Heart left ventricle (tissue), 16 donors: ENCODE results near the gene SMAD7. TPM values are rescaled to one million over a fixed set of nuclear protein-coding genes. Genes with fewer than 3 reads are reported as not detected.

Source experiments
- ATAC-seq, 4 donors: fragments of 200-7000 bp; cut with Tn5 transposase; one replicate each; pipeline ENCODE4 v1.9.1; 2020 to 2022; ENCODE audit warnings: moderate library complexity in 4 of 4, mild to moderate bottlenecking in 3 of 4, moderate number of reproducible peaks in 1 of 4
- DNase-seq, 5 donors: peaks; one replicate each; pipeline ENCODE4 v3.0.0-alpha.2; 2020
- H3K27ac ChIP-seq, 12 donors: fragments of 200-600 bp; sonication (generic) in 4 of 12; one replicate each; pipeline versions ENCODE4 v1.5.0 to v1.8.0; 2016 to 2022; ENCODE audit warnings: mild to moderate bottlenecking in 2 of 12
- H3K27me3 ChIP-seq, 9 donors: fragments of 200-600 bp; sonication (generic) in 2 of 9; one replicate each; pipeline versions ENCODE4 v1.5.1 to v1.8.0; 2016 to 2022; ENCODE audit warnings: mild to moderate bottlenecking in 3 of 9
- H3K36me3 ChIP-seq, 9 donors: fragments of 200-600 bp; sonication (generic) in 2 of 9; one replicate each; pipeline versions ENCODE4 v1.5.0 to v1.8.0; 2018 to 2022; ENCODE audit warnings: mild to moderate bottlenecking in 2 of 9
- H3K4me1 ChIP-seq, 12 donors: fragments of 200-600 bp; sonication (generic) in 4 of 12; one replicate each; pipeline versions ENCODE4 v1.5.0 to v1.8.0; 2016 to 2022; ENCODE audit warnings: mild to moderate bottlenecking in 3 of 12
- H3K4me3 ChIP-seq, 12 donors: fragments of 200-600 bp; sonication (generic) in 4 of 12; one replicate each; pipeline versions ENCODE4 v1.5.0 to v1.8.0; 2017 to 2022; ENCODE audit warnings: mild to moderate bottlenecking in 9 of 12, moderate library complexity in 4 of 12
- H3K9me3 ChIP-seq, 12 donors: fragments of 200-600 bp; sonication (generic) in 4 of 12; one replicate each; pipeline versions ENCODE4 v1.5.0 to v1.8.0; 2016 to 2022; ENCODE audit warnings: mild to moderate bottlenecking in 1 of 12
- POLR2A ChIP-seq, 2 donors: fragments of 450-650 bp; IDR thresholded peaks; one replicate each; pipeline ENCODE4 v1.6.1; 2017; ENCODE audit warnings: antibody characterized with exemption in 2 of 2, mild to moderate bottlenecking in 2 of 2, moderate library complexity in 2 of 2
- WGBS, 4 donors: extraction: QIAGEN DNeasy Blood & Tissue Kit in 2 of 4; methylation state at CpG; one replicate each; pipeline versions ENCODE4 v1.1.5 to v1.1.7; 2013 to 2018; 5-methylcytosine and 5-hydroxymethylcytosine counted together
- intact Hi-C, 10 donors: fragments of 100-400 bp; cut with DNase I; formaldehyde crosslinking; loops; one replicate each; pipeline versions ENCODE4 v1.11.1 to v1.14.2; 2022
- polyA plus RNA-seq, 2 donors: library from polyadenylated mRNA; stranded (reverse); fragments of 200-250 nt; gene quantifications; one replicate each; pipeline ENCODE4 v1.2.3, GENCODE V29; 2013
- total RNA-seq, 9 donors: library from RNA; depleted of rRNA in 2 of 9; stranded (reverse); fragments of >200 nt in 2 of 9; fragmentation: NEBNext Ultra II Directional in 3 of 9; extraction: Animal tissue kit (Norgen Biotek cat#: 25700) in 3 of 9; gene quantifications; one replicate each; pipeline versions ENCODE4 v1.1.0 to v1.2.4, GENCODE V29; 2016 to 2023
- TF ChIP-seq, protein P1 (sequence below), 12 donors: fragments of 200-600 bp; sonication (generic) in 4 of 12; IDR thresholded peaks; one replicate each; pipeline versions ENCODE4 v1.5.0 to v1.8.0; 2018 to 2022; ENCODE audit warnings: antibody characterized with exemption in 12 of 12, mild to moderate bottlenecking in 5 of 12
- donor health status: ischemic (EF 13 %, LVEDD 7.1; RV severe dilation, severe dysfunction).
- donor health status: healthy with polysubstance abuse.
- donor health status: DM: no; HTN: yes; CAD: no.
- donor health status: DM: no; HTN: no; CAD: no.
- donor health status: ischemic (EF 25% LVEDD 6.9; RV normal size, moderate dysfunction).
- donor health status: ischemic (EF 25% LVEDD 5.7; RV mildly dilated, moderate dysfunction).
- donor health status: healthy.
- donor health status: DM: yes; HTN: yes; CAD: no.
- donor health status: ischemic (EF 35%, LVEDD 5.7; RV mildly dilated, moderate dysfunction).
- donor health status: nonischemic (EF 11% LVEDD 7.7; RV severe dilation, severe dysfunction).
- donor health status: DM: yes; HTN: yes; CAD: no.
- donor health status: PGD.
- donor health status: ischemic (EF 29% LVEDD 5.4; RV normal size, mild dysfunction).
- donor health status: nonischemic (EF 23%, LVEDD 6.1; RV moderate dilation, normal function).

SMAD7 gene
- total and polyA plus RNA-seq, 11 donors: 9.1 to 32.0 (median 19.9) TPM

DNA sequence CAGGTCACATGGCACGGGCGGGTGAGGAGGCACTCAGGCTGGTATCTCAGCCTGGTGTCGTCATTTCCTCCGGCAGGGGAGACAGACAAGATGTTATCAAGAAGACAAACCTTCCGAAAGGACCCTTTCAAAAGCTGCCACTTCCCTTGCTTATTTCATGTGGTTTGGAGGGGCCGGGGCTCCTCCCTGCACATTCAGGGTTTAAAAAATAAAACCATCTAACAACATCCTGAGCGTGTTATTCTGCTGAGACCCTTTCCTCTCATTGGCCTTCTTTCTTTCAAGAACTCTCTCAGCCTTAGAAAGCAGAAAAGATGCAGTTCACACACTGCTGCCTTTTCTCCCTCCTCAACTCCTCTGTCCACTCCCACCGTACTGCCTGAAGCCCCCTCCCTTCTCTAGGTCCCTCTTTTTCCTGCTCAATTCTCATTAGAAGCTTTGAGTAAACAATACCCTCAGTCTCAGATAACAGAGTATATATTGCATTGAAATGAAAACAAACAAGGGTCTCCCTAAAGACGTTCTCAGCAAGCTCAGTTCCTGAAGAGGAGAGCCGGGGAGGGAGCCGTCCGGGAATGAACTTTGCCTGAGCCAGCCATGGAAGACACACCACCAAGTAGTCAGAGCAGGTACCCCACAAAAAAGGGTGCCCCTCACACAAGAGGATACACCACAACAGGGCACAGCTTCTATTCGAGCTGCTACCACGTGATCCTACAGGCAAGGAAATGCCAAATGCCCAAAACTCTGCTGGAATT is 9.7 kb downstream of the SMAD7 start:
- WGBS, 4 donors: 49 to 57% (median 53%) methylated on average over 14 of the region's 14 CpGs
- peak overlapping the region in 11 of 12 donors; percentile 22 to 100 (median 75) for H3K27ac ChIP-seq
- H3K27me3 ChIP-seq: no peaks in the 10 kb centered on the region
- TF ChIP-seq POLR2A (IDR thresholded peaks at IDR 0.05): no peak
- TF ChIP-seq, protein P1, sequence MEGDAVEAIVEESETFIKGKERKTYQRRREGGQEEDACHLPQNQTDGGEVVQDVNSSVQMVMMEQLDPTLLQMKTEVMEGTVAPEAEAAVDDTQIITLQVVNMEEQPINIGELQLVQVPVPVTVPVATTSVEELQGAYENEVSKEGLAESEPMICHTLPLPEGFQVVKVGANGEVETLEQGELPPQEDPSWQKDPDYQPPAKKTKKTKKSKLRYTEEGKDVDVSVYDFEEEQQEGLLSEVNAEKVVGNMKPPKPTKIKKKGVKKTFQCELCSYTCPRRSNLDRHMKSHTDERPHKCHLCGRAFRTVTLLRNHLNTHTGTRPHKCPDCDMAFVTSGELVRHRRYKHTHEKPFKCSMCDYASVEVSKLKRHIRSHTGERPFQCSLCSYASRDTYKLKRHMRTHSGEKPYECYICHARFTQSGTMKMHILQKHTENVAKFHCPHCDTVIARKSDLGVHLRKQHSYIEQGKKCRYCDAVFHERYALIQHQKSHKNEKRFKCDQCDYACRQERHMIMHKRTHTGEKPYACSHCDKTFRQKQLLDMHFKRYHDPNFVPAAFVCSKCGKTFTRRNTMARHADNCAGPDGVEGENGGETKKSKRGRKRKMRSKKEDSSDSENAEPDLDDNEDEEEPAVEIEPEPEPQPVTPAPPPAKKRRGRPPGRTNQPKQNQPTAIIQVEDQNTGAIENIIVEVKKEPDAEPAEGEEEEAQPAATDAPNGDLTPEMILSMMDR (IDR thresholded peaks at IDR 0.05): no peak
- peaks cover 0 to 62% (median 22%) of the 10 kb centered on the region in 9 donors for H3K36me3 ChIP-seq
- H3K4me1 ChIP-seq: peaks cover 19 to 98% (median 93%) of the 10 kb centered on the region in 12 donors
- H3K9me3 ChIP-seq: no peaks in the 10 kb centered on the region
- intact Hi-C loops: loop anchor here in 3 of 10 donors (5.0 to 10.0 kb wide), 3 partner anchors 159 to 266 kb away; no protein-coding TSS in a partner anchor
- DNase-seq (no peak), ATAC-seq (peak in 1 of 4 donors; percentile 5)
- peak overlapping the region in 5 of 12 donors; percentile 25 to 96 (median 91) for H3K4me3 ChIP-seq

DNA sequence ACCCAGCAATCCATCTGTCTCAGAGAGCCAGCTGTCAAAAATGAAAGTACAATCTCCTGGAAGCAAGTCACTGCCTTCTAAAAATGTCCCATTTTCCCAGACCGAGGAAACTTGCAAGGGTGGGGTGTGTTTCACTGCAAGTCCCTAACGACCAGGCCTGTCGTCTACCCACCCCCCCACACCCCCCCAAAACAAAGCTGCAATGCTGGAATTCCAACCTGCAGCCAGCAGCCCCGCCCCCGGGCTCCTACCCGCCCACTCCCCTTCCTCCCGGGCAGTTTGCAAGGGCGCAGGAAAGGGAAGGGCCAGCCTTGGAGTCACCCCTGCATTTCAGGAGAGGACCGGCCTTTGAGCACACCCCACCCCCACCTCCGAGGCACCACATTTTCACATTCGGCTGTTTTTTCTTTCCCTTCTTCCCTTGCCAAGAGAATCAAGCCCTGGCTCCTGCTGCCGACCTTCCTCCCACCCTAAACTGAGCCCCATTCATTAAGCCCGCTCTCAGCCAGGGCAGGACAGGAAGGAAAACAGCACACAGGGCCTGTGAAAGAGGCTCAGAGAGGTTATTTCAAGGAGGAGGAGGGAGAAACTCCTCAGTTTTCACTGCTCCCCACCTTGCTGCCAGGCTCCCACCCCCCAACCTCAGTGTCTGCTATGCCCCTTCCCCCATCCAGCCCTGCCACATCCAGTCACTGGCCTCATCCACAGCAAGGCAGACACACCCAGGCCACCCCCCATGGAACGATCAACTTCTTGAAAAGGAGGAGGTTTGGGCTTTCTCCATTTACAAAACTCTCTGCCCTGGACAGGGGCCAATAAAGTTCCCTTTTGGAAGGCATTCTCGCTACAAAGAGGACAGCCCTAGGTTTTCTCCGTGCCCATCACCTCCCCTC is 11.3 kb downstream of the SMAD7 start:
- peak overlapping the region in 10 of 12 donors; percentile 18 to 96 (median 34) for H3K4me3 ChIP-seq
- intact Hi-C loops: loop anchor here in 6 of 10 donors (5.0 to 10.0 kb wide), 7 partner anchors 95 to 265 kb away; no protein-coding TSS in a partner anchor
- peaks cover 0 to 46% (median 22%) of the 10 kb centered on the region in 9 donors for H3K36me3 ChIP-seq
- H3K27ac ChIP-seq: peak overlapping the region; percentile 22 to 100 (median 74)
- no peak for TF ChIP-seq POLR2A (IDR thresholded peaks at IDR 0.05)
- TF ChIP-seq, protein P1 (IDR thresholded peaks at IDR 0.05): no peak
- no peaks in the 10 kb centered on the region for H3K9me3 ChIP-seq
- ATAC-seq: peak in 3 of 4 donors; percentile 40 to 63 (median 57)
- peaks cover 19 to 98% (median 92%) of the 10 kb centered on the region in 12 donors for H3K4me1 ChIP-seq
- H3K27me3 ChIP-seq: no peaks in the 10 kb centered on the region
- DNase-seq: peak in 4 of 5 donors; percentile 76 to 83 (median 80)
- WGBS, 4 donors: 2 to 13% (median 6%) methylated on average over 15 to 16 of the region's 16 CpGs

DNA sequence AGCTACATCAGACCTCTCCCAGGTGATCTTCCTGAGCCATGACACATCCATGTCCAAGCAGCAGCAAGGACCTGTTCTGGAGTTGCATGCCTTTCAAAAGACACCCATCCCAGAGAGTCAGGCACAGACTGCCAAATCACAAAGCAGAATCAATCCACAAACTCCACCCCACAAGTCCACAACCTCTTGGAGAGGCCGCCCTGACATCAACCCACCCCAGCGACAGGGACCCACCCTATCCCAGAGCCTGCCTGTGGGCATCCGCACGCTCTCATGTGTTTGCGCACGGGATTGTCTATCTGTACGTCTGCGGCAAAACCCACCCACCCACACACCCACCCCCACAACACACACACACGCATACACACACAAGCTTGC is 11.9 kb downstream of the SMAD7 start:
- DNase-seq (no peak), ATAC-seq (peak in 1 of 4 donors; percentile 5)
- no peak for TF ChIP-seq POLR2A (IDR thresholded peaks at IDR 0.05)
- TF ChIP-seq, protein P1 (IDR thresholded peaks at IDR 0.05): no peak
- Histone ChIP-seq H3K4me3 (peak overlapping the region in 9 of 12 donors; percentile 18 to 96 (median 35)), H3K36me3 (peaks cover 0 to 41% (median 22%) of the 10 kb centered on the region in 9 donors), H3K27me3 (no peaks in the 10 kb centered on the region), H3K9me3 (no peaks in the 10 kb centered on the region), H3K27ac (peak overlapping the region; percentile 31 to 100 (median 74)), H3K4me1 (peaks cover 17 to 98% (median 92%) of the 10 kb centered on the region in 12 donors)
- intact Hi-C loops: loop anchor here in 3 of 10 donors (5.0 to 10.0 kb wide), 5 partner anchors 94 to 257 kb away; no protein-coding TSS in a partner anchor
- 33 to 43% (median 38%) methylated on average over 8 to 9 of the region's 9 CpGs for WGBS, 4 donors
